Activated CD4-positive, alpha-beta T cell treated with anti-CD3 and anti-CD28 coated beads, Interleukin-2, amount 50 U/mL, for 4 hours (primary cell): ENCODE results near the gene CRIP2.

ENCODE experiments used
- DNase-seq, 2 experiments: peaks; one replicate each; pipeline ENCODE4 v3.0.0-alpha.2; 2020

The CRIP2 gene

GRCh38 chr14:105465209-105466031, 9.2 kb upstream of the CRIP2 start:
- no peak for DNase-seq

GRCh38 chr14:105466531-105467248, 7.9 kb upstream of the CRIP2 start:
- DNase-seq, result no peak

- DNase-seq, result no peak
Measured at GRCh38 chr14:105467249-105467941, 7.2 kb upstream of the CRIP2 start.

GRCh38 chr14:105467942-105468471, 6.6 kb upstream of the CRIP2 start:
- DNase-seq, result no peak

GRCh38 chr14:105468621-105469241, 5.9 kb upstream of the CRIP2 start:
- no peak for DNase-seq

- DNase-seq, result no peak
Measured at GRCh38 chr14:105469456-105470349, 4.9 kb upstream of the CRIP2 start.

- DNase-seq, result no peak
Measured at GRCh38 chr14:105470350-105471296, 4.0 kb upstream of the CRIP2 start.

- DNase-seq, result no peak
Measured at GRCh38 chr14:105471297-105471821, 3.3 kb upstream of the CRIP2 start.

GRCh38 chr14:105471823-105472485, 2.7 kb upstream of the CRIP2 start:
- no peak for DNase-seq

- no peak for DNase-seq
Measured at GRCh38 chr14:105472486-105472991, 2.1 kb upstream of the CRIP2 start.

GRCh38 chr14:105473033-105473676, 1.5 kb upstream of the CRIP2 start:
- DNase-seq, result no peak

GRCh38 chr14:105473677-105474482, 741 bp upstream of the CRIP2 start:
- DNase-seq, result peak; percentile 68 to 70

- DNase-seq, result no peak
Measured at GRCh38 chr14:105475269-105476096, 862 bp downstream of the CRIP2 start.

GRCh38 chr14:105476097-105476830, 1.6 kb downstream of the CRIP2 start:
- DNase-seq, result no peak

- no peak for DNase-seq
Measured at GRCh38 chr14:105476831-105477659, 2.4 kb downstream of the CRIP2 start.
